GM21381 (cell line): Measurements from ENCODE around the gene THSD4.
"Not testable (repeated sequence)": the region's sequence is repeated elsewhere in the genome, so short reads cannot be mapped to it uniquely, and the experiment has no call there.

Experiments
- ATAC-seq: cut with Tn5 transposase; IDR thresholded peaks from one replicate; pipeline ENCODE4 v1.9.1; 2021; ENCODE audit warnings: mild to moderate bottlenecking, moderate library complexity; ENCODE audit not compliant: unreplicated experiment

The THSD4 gene

DNA sequence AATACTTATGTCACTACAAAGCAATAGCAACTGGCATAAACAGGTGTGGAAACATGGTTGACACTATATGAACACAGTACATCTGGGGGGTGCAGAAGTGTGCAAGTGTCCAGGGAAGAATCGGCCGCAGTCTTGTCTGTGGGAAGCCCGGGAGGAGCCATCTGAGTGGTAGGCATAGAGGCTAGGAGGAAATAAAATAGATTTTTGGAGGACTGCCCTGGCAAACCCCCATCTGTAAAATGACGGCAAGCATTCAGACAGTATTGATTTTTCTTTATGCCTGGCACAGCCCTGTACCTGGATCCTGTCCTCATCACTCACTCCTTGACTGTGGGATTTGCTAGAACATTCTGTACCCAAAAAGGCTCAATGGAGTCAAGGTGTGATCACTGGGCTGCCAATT is 31.3 kb downstream of the THSD4 start:
- no peak for ATAC-seq

DNA sequence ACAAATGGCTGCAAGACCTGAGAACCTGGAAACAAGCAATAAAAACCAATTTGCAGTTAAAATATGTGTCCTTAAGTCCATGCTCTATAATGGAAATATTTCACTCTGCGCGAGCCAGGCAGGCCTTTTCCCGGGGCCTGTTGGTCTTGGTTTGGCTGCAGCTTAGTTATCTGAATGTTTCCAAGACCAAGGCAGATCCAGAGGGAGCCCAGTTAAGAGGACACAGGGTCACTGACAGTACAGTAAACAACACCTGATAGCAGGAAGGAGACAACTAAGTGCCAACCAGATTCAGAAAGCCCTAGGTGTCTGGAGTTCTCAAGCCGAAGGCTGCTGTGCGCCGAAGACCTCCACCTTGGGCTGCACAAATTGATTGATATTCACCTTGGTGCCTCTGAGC is 32.8 kb downstream of the THSD4 start:
- no peak for ATAC-seq

DNA sequence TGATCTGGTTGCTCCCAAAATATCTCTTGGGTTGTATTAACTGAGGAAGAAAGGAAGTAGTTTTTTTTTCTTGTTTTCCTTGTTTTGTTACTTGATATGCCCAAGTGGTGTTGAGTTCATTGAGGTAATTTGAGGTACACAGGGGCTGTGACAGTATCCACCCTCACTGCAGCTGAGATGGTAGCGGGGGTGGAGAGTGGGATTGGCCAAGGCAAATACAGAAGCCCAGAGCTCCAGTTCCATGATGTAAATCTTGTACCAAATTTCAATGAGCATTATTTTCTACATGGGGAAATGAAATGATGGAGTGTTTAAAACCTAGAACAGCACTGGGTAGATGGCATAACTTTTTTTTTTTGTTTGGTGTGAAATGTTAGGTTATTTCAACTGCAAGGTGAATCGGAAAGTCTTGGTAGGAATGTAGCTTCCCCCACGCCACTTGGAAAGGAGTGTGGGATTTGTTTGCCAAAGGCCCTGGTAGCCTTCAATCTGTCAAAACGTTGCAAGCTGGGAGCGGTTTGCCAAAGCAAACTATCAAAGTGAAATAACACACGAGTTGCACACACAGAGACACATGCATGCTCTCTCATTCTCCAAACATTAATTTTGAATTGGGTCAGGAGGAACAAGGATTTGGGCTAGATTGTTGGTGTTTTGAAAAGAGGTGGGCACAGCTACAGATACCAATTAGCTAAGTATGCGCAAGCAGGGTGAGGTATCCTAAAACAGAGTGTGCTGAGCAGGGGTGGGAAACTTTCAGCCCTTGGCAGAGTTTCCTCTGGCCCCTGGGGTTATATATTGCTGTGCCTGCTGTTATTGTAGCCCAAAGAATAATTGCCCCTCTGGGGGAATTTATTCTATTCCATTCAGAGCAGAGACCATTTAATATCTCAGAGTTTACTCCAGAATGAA is 34.6 kb downstream of the THSD4 start:
- ATAC-seq: no peak

DNA sequence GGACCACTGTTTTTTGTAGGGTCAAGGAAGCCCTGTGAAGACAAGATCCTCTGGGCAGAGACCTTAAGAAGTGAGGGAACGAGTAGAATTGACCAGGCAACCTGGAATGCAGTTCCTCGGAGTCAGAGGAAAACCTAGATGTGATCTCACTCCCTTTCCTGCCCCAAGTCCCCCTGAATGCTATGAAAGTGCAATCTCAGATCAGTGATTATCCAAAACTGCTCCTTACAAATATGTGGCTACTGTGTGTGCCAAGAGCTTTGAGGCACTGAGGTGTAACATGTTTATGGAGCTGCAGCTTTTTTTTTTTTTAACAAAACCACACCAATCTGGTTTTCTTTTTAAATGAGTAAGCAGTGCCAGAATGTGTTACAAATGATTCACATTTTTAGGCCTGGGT is 35.8 kb downstream of the THSD4 start:
- no peak for ATAC-seq

DNA sequence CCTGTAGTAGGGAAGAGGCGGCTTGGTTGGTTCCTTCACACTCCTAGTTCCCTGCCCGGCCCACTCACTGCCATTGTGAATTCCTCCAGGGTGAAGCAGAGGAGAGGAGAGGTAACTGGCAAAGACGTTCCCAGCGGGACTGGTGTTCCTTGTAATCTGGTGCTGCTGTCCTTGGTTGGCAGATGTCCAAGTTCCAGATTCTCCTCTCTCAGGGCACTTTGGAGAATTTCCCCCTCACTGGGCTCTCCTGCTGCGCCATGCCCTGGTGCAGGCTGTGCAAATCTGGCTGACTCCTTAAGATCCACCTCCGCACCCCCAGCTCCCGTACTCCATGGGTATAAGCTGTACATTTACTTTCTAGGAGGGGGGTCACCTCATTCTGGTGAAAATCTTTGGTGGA is 37.3 kb downstream of the THSD4 start:
- no peak for ATAC-seq

DNA sequence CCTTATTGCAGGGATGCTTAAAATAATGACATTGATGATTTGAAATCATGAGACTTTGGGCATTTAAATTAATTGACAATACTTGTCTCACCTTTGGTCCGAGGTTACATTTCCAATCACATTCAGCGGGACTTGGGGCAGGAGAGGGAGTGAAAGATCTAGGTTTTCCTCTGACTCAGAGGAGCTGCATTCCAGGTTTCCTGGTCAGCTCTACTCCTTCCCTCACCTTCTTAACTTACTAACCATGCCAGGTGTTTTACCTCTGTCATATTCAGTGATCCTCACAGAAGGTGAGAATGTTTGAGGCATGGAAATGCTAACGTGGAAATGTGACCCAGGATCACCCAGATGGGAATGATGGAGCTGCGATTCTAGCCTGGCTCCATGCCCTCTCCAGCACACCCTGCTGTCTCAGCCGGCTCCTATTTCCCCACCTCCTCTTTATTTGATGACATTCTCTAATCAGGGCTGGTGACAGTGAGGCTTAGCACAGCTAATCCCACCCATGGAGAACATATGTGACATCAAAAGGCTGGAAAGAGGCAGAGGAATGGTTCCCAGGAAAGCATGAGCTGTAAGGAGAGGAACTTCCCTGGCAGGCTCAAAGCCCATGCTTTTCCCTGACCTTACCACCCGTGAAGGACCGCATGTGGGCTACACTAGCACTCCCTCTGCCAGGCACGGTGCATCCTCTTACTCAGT is 38.7 kb downstream of the THSD4 start:
- no peak for ATAC-seq

DNA sequence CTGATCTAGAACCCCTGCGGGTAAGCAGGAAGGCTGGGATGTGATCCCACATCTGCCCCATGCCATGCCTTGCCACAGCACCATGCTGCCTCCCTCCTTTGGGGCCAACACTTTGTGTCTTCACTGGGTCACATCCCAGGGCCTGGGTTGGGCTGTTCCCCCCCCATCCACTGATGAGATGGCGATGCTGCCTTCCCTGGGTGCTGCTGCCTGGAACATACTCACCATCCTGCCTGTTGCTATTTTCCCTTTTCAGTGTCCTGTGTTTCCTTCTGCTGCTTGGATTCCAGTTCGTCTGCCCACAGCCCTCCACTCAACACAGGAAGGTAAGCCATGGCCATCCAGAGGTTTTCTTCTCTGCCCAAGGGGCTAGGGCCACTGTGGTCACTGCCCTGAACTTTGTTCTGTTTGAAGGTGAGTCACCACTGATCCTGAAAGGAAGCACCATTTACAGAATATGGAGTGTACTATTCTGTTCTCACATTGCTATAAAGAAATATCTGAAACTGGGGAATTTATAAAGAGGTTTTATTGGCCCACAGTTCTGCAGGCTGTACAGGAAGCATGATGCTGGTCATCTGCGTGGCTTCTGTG is 39.4 kb downstream of the THSD4 start:
- ATAC-seq: no peak

DNA sequence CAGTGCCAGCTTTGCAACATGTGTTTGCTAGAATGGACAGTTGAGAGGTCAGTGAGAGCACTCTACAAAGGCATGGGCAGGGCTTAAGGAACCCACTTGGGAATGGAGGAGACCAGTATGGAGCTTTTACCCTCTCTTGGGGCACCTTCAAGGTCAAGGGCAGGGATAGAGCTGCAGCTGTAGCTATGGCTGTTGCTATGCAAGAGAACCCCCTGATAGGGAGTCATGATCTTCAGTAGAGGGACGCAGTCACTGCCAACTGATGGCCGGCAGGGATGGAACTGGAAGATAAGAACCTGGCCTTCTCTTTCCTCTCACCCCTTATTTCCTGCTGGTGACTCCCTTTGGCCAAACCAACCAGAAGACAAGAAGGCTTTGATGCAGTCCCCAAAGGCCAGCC is 40.3 kb downstream of the THSD4 start:
- ATAC-seq: no peak

DNA sequence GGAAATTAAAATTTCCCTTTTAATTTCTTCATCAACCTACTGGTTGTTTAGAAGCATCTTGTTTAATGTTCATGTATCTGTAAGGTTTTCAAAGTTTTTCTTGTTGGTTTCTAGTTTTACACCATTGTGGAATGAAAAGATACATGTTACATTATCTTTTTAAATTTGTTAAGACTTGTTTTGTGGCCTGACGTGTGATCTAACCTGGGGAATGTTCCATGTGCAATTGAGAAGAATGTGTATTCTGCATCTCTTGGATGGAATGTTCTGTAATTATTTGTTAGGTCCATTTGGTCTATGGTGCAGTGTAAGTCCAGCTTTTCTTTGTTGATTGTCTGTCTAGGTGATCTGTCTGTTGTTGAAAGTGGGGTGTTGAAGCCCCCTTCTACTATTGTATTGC is 45.7 kb downstream of the THSD4 start:
- ATAC-seq: no peak

DNA sequence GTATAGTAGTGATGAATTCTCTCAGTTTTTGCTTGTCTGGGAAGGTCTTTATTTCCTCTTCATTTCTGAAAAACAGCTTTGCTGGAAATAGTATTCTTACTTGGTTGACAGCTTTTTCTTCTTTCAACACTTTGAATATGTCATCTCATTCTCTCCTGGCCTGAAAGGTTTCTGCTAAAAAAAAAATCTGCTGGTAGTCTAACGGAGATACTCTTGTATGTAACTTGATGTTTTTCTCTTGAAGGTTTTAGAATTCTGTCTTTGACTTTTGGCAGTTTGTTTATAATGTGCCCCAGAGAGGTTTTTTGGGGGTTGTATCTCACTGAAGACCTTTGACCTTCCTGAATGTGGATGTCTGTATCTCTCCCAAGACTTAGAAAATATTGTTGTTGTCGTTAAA is 47.0 kb downstream of the THSD4 start:
- no peak for ATAC-seq

DNA sequence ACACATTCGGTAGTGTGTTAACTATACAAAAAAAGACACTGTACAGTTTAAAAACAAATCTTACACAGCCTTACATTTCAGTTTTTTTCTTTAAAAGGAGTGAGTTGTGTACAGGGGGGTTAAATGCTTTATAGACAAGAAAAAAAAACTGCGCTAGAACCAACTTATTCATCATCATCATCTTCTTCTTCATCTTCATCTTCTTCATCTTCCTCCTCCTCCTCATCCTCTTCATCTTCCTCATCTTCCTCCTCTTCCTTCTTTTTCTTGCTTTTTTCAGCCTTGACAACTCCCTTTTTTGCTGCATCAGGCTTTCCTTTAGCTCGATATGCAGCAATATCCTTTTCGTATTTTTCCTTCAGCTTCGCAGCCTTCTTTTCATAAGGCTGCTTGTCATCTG is 49.3 kb downstream of the THSD4 start:
- not testable (repeated sequence) for ATAC-seq

DNA sequence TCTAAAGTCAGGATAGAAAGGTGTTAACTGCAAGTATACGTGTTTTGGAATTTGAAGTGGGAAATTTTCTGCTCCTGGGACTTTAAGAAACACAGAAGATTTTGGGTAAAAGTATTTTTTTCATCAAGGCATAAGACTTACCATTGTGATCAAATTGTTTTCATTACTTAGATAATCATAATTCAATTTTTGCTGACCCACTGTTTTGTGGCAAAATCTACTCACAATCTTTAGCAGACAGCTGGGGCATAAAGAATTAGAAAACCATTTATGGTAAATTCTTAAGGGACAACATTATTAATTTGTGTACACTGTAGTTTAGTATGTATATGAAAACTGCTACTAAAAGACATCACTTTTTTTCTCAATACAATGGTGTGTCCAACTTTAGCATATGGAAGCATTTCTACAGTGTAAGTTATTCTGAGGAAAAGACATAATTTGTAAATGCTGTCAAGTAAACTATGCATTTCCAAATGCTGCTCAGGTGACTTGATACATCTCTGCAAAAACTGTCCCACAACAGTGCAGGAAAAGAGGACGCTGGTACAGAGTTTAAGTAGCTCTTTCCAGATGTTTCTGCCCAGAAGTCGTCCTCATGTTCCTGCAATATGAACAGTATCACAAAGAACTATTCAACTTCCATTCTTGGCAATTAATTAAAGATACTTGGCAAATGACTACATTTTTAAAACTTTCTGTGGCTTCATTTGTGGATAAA is 52.3 kb downstream of the THSD4 start:
- no peak for ATAC-seq

DNA sequence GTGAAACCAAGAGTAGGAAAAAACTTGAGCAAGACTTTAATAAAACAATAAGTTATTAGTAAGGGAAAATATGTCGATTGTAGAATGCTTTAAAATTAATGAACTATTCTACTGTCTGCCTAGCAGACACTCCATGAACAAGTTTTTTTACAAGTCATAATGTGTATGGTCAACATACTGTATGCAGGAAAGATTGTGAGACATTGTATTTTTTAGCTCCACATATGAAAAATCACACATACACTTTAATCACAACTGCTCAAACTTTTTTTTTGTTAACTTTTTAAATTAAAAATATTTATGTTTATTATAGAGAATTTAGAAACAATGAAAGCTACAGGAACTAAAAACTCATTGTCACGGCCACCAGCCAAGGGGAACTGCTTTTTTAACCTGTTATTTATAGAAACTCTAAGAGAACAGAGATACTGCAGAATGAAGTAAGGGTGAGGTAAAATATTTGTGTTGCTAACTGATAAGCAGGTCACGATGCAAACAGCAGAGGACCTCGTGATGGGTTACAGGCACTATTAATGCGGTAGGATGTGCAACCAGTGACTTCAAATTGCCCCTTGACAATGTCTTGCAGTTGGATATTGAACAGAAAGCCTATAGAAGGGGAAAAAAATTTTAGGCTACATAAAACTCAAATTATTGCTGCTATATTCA is 53.0 kb downstream of the THSD4 start:
- no peak for ATAC-seq

DNA sequence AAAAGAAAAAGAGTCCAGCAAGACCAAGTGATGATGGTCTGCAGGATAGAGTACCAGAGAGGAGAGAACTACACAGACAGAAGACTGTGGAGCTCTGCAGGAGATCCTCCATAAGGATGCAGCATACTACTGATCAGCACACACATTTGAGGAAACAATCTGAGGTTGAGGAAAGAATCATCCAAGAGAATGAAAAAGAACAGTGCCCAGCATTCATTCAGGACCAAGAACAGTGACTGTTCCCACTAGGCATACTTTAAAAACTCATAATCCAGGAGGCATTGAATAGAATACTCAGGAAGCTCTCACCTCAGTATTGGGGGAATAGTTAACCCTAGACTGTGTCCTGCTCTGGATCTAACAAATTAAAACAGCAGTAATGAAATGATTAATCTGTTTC is 54.9 kb downstream of the THSD4 start:
- no peak for ATAC-seq

DNA sequence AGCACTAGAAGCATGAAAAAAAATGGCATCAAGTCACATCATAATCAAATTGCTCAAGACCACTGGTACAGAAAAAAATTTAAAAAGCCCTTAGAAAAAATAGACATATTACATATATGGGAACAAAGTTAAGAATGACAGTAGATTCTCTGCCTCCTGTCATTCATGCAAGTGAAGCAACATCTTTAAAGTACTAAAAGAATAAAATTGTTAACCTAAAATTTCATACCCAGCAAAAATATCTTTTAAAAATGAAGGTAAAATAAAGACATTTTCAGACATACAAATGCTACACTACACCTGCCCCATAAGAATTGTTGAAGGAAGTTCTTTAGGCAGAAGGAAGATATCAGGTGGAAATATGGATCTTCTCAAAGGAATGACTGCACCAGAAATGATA is 55.9 kb downstream of the THSD4 start:
- no peak for ATAC-seq

DNA sequence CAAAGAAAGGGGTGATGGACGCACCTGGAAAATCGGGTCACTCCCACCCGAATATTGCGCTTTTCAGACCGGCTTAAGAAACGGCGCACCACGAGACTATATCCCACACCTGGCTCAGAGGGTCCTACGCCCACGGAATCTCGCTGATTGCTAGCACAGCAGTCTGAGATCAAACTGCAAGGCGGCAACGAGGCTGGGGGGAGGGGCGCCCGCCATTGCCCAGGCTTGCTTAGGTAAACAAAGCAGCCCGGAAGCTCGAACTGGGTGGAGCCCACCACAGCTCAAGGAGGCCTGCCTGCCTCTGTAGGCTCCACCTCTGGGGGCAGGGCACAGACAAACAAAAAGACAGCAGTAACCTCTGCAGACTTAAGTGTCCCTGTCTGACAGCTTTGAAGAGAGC is 59.1 kb downstream of the THSD4 start:
- not testable (repeated sequence) for ATAC-seq

DNA sequence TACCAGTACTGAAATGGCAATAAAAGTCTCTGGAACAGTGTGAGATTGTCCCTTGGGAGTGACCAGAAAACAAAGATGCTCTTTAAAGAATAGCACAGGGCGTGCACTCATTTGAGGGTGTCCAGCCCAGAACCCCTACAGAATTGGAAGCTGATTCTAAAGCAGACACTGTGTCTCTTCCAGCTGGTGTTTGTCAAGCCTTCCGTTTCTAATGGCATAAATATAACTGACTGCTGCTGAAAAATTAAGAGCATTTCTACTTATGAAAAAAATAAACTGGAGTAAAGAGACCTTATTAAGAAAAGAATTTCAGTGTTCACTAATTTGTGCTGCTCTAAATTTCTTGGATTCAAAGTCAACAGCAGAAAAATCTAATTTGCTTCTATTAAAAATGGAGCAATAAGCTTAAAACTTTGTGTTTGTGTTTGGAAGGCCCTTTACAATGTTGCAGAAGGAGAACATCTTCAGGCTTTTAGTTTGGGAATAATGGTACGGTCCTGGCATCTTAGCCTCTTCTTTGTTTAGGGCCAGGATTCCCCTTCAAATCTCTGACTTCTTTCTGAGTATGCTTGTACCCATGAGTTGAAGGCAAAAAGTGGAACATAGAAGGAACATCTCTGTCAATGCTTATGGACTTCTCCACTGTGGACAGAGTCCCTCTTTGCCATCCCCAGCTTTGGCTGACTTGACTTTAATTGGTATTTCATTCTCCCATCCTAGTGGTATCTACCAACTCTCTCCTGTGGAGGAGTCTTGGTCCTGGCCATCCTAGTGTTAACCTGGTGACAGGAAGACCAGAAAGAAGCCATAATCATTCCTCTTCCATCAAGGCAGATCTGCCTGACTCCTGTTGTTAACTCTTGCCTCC is 65.9 kb downstream of the THSD4 start:
- no peak for ATAC-seq

DNA sequence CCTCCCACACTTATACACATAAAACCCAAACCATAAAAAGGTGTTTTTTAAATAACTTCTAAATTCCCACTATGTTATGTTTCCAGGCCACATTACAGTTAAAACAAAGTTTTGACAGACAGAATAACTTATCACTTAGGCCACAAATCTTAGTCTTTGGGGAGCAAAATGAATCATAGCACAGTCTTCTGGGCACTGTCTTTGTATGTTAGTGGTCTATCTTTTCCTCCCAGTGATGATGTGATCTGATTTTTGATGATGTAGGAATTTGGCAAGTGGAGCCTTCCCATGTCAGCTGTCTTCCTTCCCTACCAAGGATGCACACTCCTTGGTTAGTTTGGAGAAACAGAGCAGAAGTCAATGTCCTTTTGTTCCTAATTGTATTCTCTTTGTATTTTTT is 67.3 kb downstream of the THSD4 start:
- ATAC-seq: no peak

DNA sequence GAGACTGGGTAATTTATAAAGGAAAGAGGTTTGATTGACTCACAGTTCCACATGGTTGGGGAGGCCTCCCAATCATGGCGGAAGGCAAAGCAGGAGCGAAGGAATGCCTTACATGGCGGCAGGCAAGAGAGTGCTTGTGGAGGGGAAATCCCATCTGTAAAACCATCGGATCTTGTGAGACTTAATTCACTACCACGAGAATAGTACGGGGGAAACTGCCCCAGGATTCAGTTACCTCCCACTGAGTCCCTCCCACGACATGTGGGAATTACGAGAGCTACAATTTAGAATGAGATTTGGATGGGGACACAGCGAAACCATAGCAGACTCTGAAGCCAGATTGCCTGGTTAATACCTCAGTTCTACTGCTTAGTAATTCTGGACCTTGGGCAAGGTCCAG is 67.8 kb downstream of the THSD4 start:
- ATAC-seq: no peak

DNA sequence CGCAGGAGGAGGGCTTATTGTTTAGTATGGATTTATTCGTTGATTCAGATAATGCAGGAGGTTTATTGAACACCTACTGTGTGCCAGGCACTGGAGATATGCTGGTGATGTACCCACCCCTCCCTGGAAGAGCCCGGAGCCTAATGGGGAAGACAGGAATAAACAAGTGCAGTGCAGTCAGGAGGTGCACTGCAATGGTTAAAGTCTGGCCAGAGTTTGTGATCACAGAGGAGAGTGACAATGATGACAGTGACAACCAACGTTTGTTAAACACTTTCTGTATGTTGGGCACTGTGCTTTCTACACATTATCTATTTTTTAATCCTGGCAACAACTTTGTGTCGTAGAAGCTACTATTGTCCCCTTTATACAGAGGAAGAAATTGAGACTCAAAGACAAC is 70.4 kb downstream of the THSD4 start:
- no peak for ATAC-seq
